SU-DHL-6 (cell line): ENCODE data around the gene MPO.

Experiments
- H2AFZ ChIP-seq: fragments of 200-600 bp; sonication (generic); 2 replicates; pipeline ENCODE4 v1.6.1; 2014; ENCODE audit warnings: low read depth, mild to moderate bottlenecking, moderate library complexity, mixed read lengths, antibody characterized with exemption, low read length; ENCODE audit not compliant: severe bottlenecking
- H3F3A ChIP-seq: fragments of 200-600 bp; shearing (Covaris generic); 2 replicates; pipeline ENCODE4 v1.6.0; 2016; ENCODE audit warnings: antibody characterized with exemption, mild to moderate bottlenecking; ENCODE audit not compliant: insufficient read depth
- H3K27ac ChIP-seq: fragments of 200-600 bp; sonication (generic); 2 replicates; pipeline ENCODE4 v1.5.1; 2016; ENCODE audit warnings: low read depth, mild to moderate bottlenecking, low read length, moderate library complexity, mixed read lengths
- H3K27me3 ChIP-seq: fragments of 200-600 bp; sonication (generic), shearing (Covaris generic); 2 replicates; pipeline ENCODE4 v1.6.0; 2014; ENCODE audit warnings: mild to moderate bottlenecking, low read length
- H3K36me3 ChIP-seq: fragments of 200-600 bp; sonication (generic); 2 replicates; pipeline ENCODE4 v1.6.1; 2014; ENCODE audit warnings: mild to moderate bottlenecking, low read length, mixed read lengths
- H3K4me2 ChIP-seq: fragments of 300-600, 200-600 bp; shearing (Covaris generic), sonication (generic); 2 replicates; pipeline ENCODE4 v1.6.0; 2014; ENCODE audit warnings: low read length, low read depth, mild to moderate bottlenecking; ENCODE audit not compliant: poor library complexity, severe bottlenecking
- H3K4me3 ChIP-seq: fragments of 200-600 bp; sonication (generic); 2 replicates; pipeline ENCODE4 v1.5.1; 2014; ENCODE audit warnings: antibody characterized with exemption, low read length, mild to moderate bottlenecking, mixed read lengths; ENCODE audit not compliant: insufficient read depth, poor library complexity, severe bottlenecking
- H3K79me2 ChIP-seq: fragments of 200-600 bp; sonication (generic); 2 replicates; pipeline ENCODE4 v1.6.1; 2014; ENCODE audit warnings: mild to moderate bottlenecking, low read length, moderate library complexity; ENCODE audit not compliant: insufficient read depth
- H3K9ac ChIP-seq: fragments of 200-600 bp; sonication (generic); 2 replicates; pipeline ENCODE4 v1.7.0; 2014; ENCODE audit warnings: mild to moderate bottlenecking, low read length
- H3K9me2 ChIP-seq: fragments of 200-600 bp; sonication (generic); replicated peaks from 2 replicates; pipeline ENCODE4 v1.6.1; 2014; ENCODE audit warnings: low read length; ENCODE audit not compliant: insufficient read depth
- H3K9me3 ChIP-seq: fragments of 200-600 bp; sonication (generic); 2 replicates; pipeline ENCODE4 v1.6.1; 2014; ENCODE audit warnings: low read length, mixed read lengths; ENCODE audit not compliant: insufficient read depth
- H4K20me1 ChIP-seq: fragments of 200-600 bp; sonication (generic); 2 replicates; pipeline ENCODE4 v1.6.1; 2014; ENCODE audit warnings: low read depth, mild to moderate bottlenecking, antibody characterized with exemption, low read length, moderate library complexity, mixed read lengths
- EZH2phosphoT487 ChIP-seq: fragments of 200-600 bp; sonication (generic), shearing (Covaris generic); conservative IDR thresholded peaks from 2 replicates; pipeline ENCODE4 v1.6.1; 2018; ENCODE audit warnings: mild to moderate bottlenecking, antibody characterized with exemption, low read length, moderate library complexity, mixed read lengths
- TF ChIP-seq, protein P1 (sequence below): fragments of 200-600 bp; sonication (generic); IDR thresholded peaks from one replicate; pipeline ENCODE4 v1.5.1; 2017; ENCODE audit warnings: antibody characterized with exemption, mild to moderate bottlenecking, low read length, moderate library complexity; ENCODE audit not compliant: insufficient read depth, poor library complexity, severe bottlenecking

Gene MPO

DNA sequence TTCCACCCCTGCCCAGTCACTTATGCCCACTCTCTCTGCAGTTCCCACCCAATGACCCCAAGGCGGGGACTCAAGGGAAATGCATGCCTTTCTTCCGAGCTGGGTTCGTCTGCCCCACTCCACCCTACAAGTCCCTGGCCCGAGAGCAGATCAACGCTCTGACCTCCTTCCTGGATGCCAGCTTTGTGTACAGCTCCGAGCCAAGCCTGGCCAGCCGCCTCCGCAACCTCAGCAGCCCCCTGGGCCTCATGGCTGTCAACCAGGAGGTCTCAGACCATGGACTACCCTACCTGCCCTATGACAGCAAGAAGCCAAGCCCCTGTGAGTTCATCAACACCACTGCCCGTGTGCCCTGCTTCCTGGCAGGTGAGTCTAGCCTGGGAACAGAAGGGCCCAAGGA is 28.6 kb downstream of the MPO start:
- no peak overlapping the region for H3K4me2 ChIP-seq
- H4K20me1 ChIP-seq = no peaks in the 10 kb centered on the region
- no peak overlapping the region for H3K27ac ChIP-seq
- no peak overlapping the region for H3K9ac ChIP-seq
- no peaks in the 10 kb centered on the region for H3K9me3 ChIP-seq
- TF ChIP-seq, protein P1, sequence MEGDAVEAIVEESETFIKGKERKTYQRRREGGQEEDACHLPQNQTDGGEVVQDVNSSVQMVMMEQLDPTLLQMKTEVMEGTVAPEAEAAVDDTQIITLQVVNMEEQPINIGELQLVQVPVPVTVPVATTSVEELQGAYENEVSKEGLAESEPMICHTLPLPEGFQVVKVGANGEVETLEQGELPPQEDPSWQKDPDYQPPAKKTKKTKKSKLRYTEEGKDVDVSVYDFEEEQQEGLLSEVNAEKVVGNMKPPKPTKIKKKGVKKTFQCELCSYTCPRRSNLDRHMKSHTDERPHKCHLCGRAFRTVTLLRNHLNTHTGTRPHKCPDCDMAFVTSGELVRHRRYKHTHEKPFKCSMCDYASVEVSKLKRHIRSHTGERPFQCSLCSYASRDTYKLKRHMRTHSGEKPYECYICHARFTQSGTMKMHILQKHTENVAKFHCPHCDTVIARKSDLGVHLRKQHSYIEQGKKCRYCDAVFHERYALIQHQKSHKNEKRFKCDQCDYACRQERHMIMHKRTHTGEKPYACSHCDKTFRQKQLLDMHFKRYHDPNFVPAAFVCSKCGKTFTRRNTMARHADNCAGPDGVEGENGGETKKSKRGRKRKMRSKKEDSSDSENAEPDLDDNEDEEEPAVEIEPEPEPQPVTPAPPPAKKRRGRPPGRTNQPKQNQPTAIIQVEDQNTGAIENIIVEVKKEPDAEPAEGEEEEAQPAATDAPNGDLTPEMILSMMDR = no peak
- TF ChIP-seq EZH2phosphoT487 = no peak
- H3K79me2 ChIP-seq = no peaks in the 10 kb centered on the region
- no peaks in the 10 kb centered on the region for H3K27me3 ChIP-seq
- no peak overlapping the region for H3K4me3 ChIP-seq
- H3K9me2 ChIP-seq = no peaks in the 10 kb centered on the region
- H3K36me3 ChIP-seq = no peaks in the 10 kb centered on the region
- no peaks in the 10 kb centered on the region for H3F3A ChIP-seq
- no peak overlapping the region for H2AFZ ChIP-seq

DNA sequence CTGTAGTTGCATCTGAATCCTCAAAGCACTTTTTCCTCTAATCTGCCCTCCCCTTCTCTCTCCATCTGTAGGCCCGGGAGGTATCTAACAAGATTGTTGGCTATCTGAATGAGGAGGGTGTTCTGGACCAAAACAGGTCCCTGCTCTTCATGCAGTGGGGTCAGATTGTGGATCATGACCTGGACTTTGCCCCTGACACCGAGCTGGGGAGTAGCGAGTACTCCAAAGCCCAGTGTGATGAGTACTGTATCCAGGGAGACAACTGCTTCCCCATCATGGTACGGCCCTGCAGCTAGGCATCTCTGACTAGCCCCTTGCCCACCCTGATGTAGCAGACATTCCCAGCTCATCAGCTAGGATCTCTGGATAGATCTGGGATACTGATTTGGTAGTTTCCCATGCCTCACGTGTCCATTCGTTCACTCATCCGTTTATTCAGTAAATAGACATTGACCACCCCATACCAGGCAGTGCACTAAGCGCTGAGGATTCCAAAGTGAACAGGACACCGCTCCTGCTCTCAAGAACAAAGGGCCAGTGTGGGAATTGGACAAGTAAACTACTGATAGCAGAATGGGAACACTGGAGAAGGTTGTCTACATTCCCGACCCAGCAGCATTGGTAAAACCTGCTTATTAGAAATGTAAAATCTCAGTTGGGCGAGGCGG is 30.3 kb downstream of the MPO start:
- Histone ChIP-seq H3F3A (no peaks in the 10 kb centered on the region), H3K9me3 (no peaks in the 10 kb centered on the region), H3K4me3 (no peak overlapping the region), H3K4me2 (no peak overlapping the region), H2AFZ (peak overlapping the region; percentile 92), H3K79me2 (no peaks in the 10 kb centered on the region), H3K9ac (no peak overlapping the region), H3K36me3 (no peaks in the 10 kb centered on the region), H3K27me3 (no peaks in the 10 kb centered on the region), H3K9me2 (no peaks in the 10 kb centered on the region), H3K27ac (no peak overlapping the region), H4K20me1 (no peaks in the 10 kb centered on the region)
- TF ChIP-seq, protein P1 = no peak
- TF ChIP-seq EZH2phosphoT487 = no peak

DNA sequence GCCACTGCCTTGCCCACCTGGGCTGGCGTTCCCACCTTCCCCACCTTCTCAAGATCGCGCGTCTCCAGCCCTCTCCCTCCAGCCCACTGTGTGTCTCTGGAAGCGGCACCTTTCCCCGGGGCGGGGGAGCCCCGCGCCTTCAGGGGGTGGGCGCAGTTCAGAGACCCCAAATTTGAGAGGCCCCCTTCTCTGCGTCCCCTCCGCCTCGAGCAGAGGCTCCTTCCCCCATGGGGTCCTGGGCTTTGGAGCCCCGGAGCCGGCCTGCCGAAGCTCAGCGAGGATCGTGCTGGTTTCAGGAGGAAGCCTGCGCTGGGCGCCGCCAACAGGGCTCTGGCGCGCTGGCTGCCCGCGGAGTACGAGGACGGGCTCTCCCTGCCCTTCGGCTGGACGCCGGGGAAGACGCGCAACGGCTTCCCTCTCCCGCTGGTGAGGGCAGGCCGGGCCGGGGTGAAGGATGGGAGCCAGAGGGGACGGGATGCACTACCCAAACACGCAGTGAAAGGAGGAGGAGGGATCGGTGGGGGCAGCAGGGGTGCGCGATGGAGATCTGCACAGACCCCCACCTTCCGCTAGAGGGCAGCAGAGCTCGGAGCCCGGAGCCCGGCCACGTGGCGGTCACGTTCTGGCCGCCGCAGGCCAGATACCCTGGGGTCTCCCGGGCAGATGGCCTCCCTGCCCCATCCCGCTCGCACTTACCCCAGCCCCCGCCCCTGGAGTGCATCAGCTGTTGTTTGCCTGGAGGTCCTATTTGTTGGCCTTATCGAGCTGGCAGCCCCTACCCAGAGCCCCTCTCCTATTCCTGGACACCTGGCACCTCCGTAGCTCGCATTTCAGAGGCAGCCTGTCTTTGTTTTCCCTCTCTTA is 31.2 kb downstream of the MPO start:
- Histone ChIP-seq H3K9ac (peak overlapping the region; percentile 22; the same call in 1 of the 2 replicates), H3F3A (no peaks in the 10 kb centered on the region), H3K9me3 (no peaks in the 10 kb centered on the region), H3K4me3 (no peak overlapping the region), H3K4me2 (peak overlapping the region; percentile 33), H2AFZ (peak overlapping the region; percentile 92), H4K20me1 (no peaks in the 10 kb centered on the region), H3K27me3 (no peaks in the 10 kb centered on the region), H3K79me2 (no peaks in the 10 kb centered on the region), H3K27ac (no peak overlapping the region), H3K36me3 (no peaks in the 10 kb centered on the region), H3K9me2 (no peaks in the 10 kb centered on the region)
- TF ChIP-seq, protein P1 = peak; percentile 65
- TF ChIP-seq EZH2phosphoT487 = no peak
